WTC11 (cell line): ENCODE data around the gene STX8. TPM values are rescaled to one million over a fixed set of nuclear protein-coding genes. Genes with fewer than 3 reads are reported as not detected.

Source experiments
- ATAC-seq: fragments of 200-7000 bp; cut with Tn5 transposase; 2 replicates; pipeline ENCODE4 v1.10.0; 2021; ENCODE audit warnings: mild to moderate bottlenecking, moderate library complexity
- CTCF ChIA-PET: fragments of 300-600 bp; sonication (Branson Sonifier 250); formaldehyde crosslinking; loops from one replicate; lab custom pipeline; 2021; ENCODE audit warnings: antibody characterized with exemption; lab: Charles Lee
- POLR2A ChIA-PET: fragments of 350-600 bp; sonication (Branson Sonifier 250); formaldehyde crosslinking; loops from one replicate; lab custom pipeline; 2021; ENCODE audit warnings: antibody characterized with exemption; lab: Charles Lee
- DNase-seq: peaks from one replicate; pipeline ENCODE4 v3.0.0; 2021; ENCODE audit warnings: low spot score
- H3K27ac Mint-ChIP-seq: 2 replicates; pipeline ENCODE4 v1.8.0; 2021; ENCODE audit warnings: mixed read lengths
- H3K27me3 Mint-ChIP-seq: 2 replicates; pipeline ENCODE4 v1.8.0; 2021; ENCODE audit warnings: low read depth, mild to moderate bottlenecking, moderate library complexity, mixed read lengths
- H3K36me3 Mint-ChIP-seq: 2 replicates; pipeline ENCODE4 v1.8.0; 2021; ENCODE audit warnings: mixed read lengths
- H3K4me1 Mint-ChIP-seq: 2 replicates; pipeline ENCODE4 v1.8.0; 2022; ENCODE audit warnings: mixed read lengths
- H3K4me3 Mint-ChIP-seq: 2 replicates; pipeline ENCODE4 v1.8.0; 2021; ENCODE audit warnings: mild to moderate bottlenecking, moderate library complexity, mixed read lengths
- H3K9me3 Mint-ChIP-seq: 2 replicates; pipeline ENCODE4 v1.8.0; 2021; ENCODE audit warnings: mixed read lengths
- ELF4 ChIP-seq: sonication (generic); formaldehyde crosslinking; IDR thresholded peaks from 2 replicates; pipeline ENCODE4 v1.8.1; 2022; ENCODE audit warnings: low read depth, mild to moderate bottlenecking, moderate library complexity, missing genetic modification reagents
- FOXJ3 ChIP-seq: sonication (generic); formaldehyde crosslinking; IDR thresholded peaks from 2 replicates; pipeline ENCODE4 v1.9.0; 2021; ENCODE audit warnings: missing genetic modification reagents, mild to moderate bottlenecking, borderline replicate concordance
- FOXK1 ChIP-seq: sonication (generic); formaldehyde crosslinking; IDR thresholded peaks from 2 replicates; pipeline ENCODE4 v1.8.0; 2022; ENCODE audit warnings: mild to moderate bottlenecking, moderate library complexity, missing genetic modification reagents
- FOXP1 ChIP-seq: sonication (generic); formaldehyde crosslinking; IDR thresholded peaks from 2 replicates; pipeline ENCODE4 v1.8.0; 2022; ENCODE audit warnings: missing genetic modification reagents, mild to moderate bottlenecking, moderate library complexity, borderline replicate concordance
- GRHL2 ChIP-seq: fragments of 250-450 bp; sonication (Bioruptor Pico); IDR thresholded peaks from 2 replicates; pipeline ENCODE4 v1.8.0; 2022; ENCODE audit warnings: mild to moderate bottlenecking, moderate library complexity; ENCODE audit not compliant: insufficient replicate concordance, severe bottlenecking
- GTF2I ChIP-seq: fragments of 250-450 bp; sonication (Bioruptor Pico); conservative IDR thresholded peaks from 2 replicates; pipeline ENCODE4 v1.4.0; 2021; ENCODE audit warnings: mild to moderate bottlenecking
- HMGA2 ChIP-seq: fragments of 250-450 bp; sonication (Bioruptor Pico); IDR thresholded peaks from 2 replicates; pipeline ENCODE4 v1.4.0; 2021; ENCODE audit warnings: mild to moderate bottlenecking, moderate library complexity
- KAT7 ChIP-seq: sonication (generic); formaldehyde crosslinking; IDR thresholded peaks from 2 replicates; pipeline ENCODE4 v1.8.1; 2023; ENCODE audit warnings: missing genetic modification reagents, mild to moderate bottlenecking, borderline replicate concordance
- MXD4 ChIP-seq: fragments of 250-450 bp; sonication (Bioruptor Pico); IDR thresholded peaks from 2 replicates; pipeline ENCODE4 v1.8.0; 2021; ENCODE audit warnings: mild to moderate bottlenecking, moderate library complexity, borderline replicate concordance
- NFE2L1 ChIP-seq: sonication (generic); formaldehyde crosslinking; IDR thresholded peaks from 2 replicates; pipeline ENCODE4 v1.8.1; 2023; ENCODE audit warnings: missing genetic modification reagents
- NFYB ChIP-seq: sonication (generic); formaldehyde crosslinking; conservative IDR thresholded peaks from 2 replicates; pipeline ENCODE4 v1.8.0; 2022; ENCODE audit warnings: low read depth, missing genetic modification reagents
- NR1H2 ChIP-seq: sonication (generic); formaldehyde crosslinking; IDR thresholded peaks from 2 replicates; pipeline ENCODE4 v1.9.0; 2021; ENCODE audit warnings: mild to moderate bottlenecking, moderate library complexity, missing genetic modification reagents
- NR2C2 ChIP-seq: sonication (generic); formaldehyde crosslinking; IDR thresholded peaks from 2 replicates; pipeline ENCODE4 v1.8.0; 2022; ENCODE audit warnings: mild to moderate bottlenecking, missing genetic modification reagents
- NR3C1 ChIP-seq: sonication (generic); formaldehyde crosslinking; conservative IDR thresholded peaks from 2 replicates; pipeline ENCODE4 v1.8.1; 2023; ENCODE audit warnings: low read depth, mild to moderate bottlenecking, missing genetic modification reagents
- PRRX2 ChIP-seq: fragments of 250-450 bp; sonication (Bioruptor Pico); IDR thresholded peaks from 2 replicates; pipeline ENCODE4 v1.8.0; 2021; ENCODE audit warnings: mild to moderate bottlenecking
- RORB ChIP-seq: fragments of 250-450 bp; sonication (Bioruptor Pico); IDR thresholded peaks from 2 replicates; pipeline ENCODE4 v1.9.0; 2021; ENCODE audit warnings: mild to moderate bottlenecking
- SMAD3 ChIP-seq: sonication (generic); formaldehyde crosslinking; IDR thresholded peaks from 2 replicates; pipeline ENCODE4 v1.8.0; 2022; ENCODE audit warnings: missing genetic modification reagents, mild to moderate bottlenecking, borderline replicate concordance
- TCF7 ChIP-seq: sonication (generic); formaldehyde crosslinking; IDR thresholded peaks from 2 replicates; pipeline ENCODE4 v1.8.0; 2022; ENCODE audit warnings: mild to moderate bottlenecking, low read depth, missing genetic modification reagents, moderate library complexity
- ZNF232 ChIP-seq: sonication (generic); formaldehyde crosslinking; IDR thresholded peaks from 2 replicates; pipeline ENCODE4 v1.8.0; 2022; ENCODE audit warnings: mild to moderate bottlenecking, missing genetic modification reagents
- ZNF263 ChIP-seq: sonication (generic); formaldehyde crosslinking; IDR thresholded peaks from 2 replicates; pipeline ENCODE4 v1.8.1; 2022; ENCODE audit warnings: low read depth, mild to moderate bottlenecking, moderate library complexity, missing genetic modification reagents
- ZNF423 ChIP-seq: fragments of 250-450 bp; sonication (Bioruptor Pico); IDR thresholded peaks from 2 replicates; pipeline ENCODE4 v2.1.2; 2022; ENCODE audit warnings: mild to moderate bottlenecking, moderate library complexity
- ZNF671 ChIP-seq: fragments of 250-450 bp; sonication (Bioruptor Pico); IDR thresholded peaks from 2 replicates; pipeline ENCODE4 v1.8.0; 2021; ENCODE audit warnings: mild to moderate bottlenecking
- total RNA-seq: library from RNA; stranded (reverse); gene quantifications from 3 replicates; pipeline ENCODE4 v1.2.3, GENCODE V29; 2021
- TF ChIP-seq, protein P1 (sequence below): sonication (generic); formaldehyde crosslinking; conservative IDR thresholded peaks from 2 replicates; pipeline ENCODE4 v1.8.1; 2023; ENCODE audit warnings: mild to moderate bottlenecking, low read depth, missing genetic modification reagents, moderate library complexity
- TF ChIP-seq, protein P2 (sequence below): sonication (generic); formaldehyde crosslinking; IDR thresholded peaks from 2 replicates; pipeline ENCODE4 v1.8.1; 2022; ENCODE audit warnings: mild to moderate bottlenecking, moderate library complexity, missing genetic modification reagents
- TF ChIP-seq, protein P3 (sequence below): sonication (generic); formaldehyde crosslinking; IDR thresholded peaks from 2 replicates; pipeline ENCODE4 v1.8.0; 2022; ENCODE audit warnings: missing genetic modification reagents
- TF ChIP-seq, protein P4 (sequence below): sonication (generic); formaldehyde crosslinking; IDR thresholded peaks from 2 replicates; pipeline ENCODE4 v1.8.1; 2023; ENCODE audit warnings: mild to moderate bottlenecking, missing genetic modification reagents, borderline replicate concordance
- TF ChIP-seq, protein P5 (sequence below): sonication (generic); formaldehyde crosslinking; conservative IDR thresholded peaks from 2 replicates; pipeline ENCODE4 v1.8.1; 2022; ENCODE audit warnings: mild to moderate bottlenecking, missing genetic modification reagents

STX8 gene
- total RNA-seq, 1 experiment from 2014 or later = 39.9 TPM

DNA sequence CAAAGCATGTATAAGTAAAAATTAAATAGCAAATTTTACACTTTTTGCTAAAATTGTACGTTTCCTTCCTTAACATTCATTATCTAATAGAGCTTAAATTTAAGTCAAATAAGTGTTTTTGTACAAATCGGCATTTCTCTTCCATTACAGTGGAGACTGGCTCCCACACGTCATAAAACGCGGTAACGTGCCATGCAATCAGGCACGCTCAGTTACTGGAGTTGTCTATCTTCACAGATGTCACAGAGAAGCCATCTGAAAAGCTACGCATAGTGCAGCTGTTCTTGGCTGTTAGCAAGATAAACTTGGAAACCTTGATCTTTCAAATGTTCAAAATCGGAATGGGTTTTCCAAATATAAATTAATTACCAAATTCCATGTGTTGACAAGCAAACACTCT lies 165.3 kb downstream of the STX8 start:
- ATAC-seq (no peak), DNase-seq (no peak)
- CTCF ChIA-PET = no interaction called here
- no peaks in the 10 kb centered on the region for H3K36me3 Mint-ChIP-seq
- POLR2A ChIA-PET = no interaction called here
- H3K27me3 Mint-ChIP-seq = no peaks in the 10 kb centered on the region
- H3K4me1 Mint-ChIP-seq = peaks cover 28% of the 10 kb centered on the region
- no peak overlapping the region for H3K4me3 Mint-ChIP-seq
- H3K27ac Mint-ChIP-seq = no peak overlapping the region
- no peak for TF ChIP-seq ZNF232 (CRISPR knock-in tag)
- no peak for TF ChIP-seq FOXK1
- no peak for TF ChIP-seq SMAD3 (CRISPR knock-in tag)
- TF ChIP-seq ZNF671 (CRISPR knock-in tag) = no peak
- no peak for TF ChIP-seq NR1H2 (CRISPR knock-in tag)
- TF ChIP-seq RORB (CRISPR knock-in tag) = no peak
- TF ChIP-seq TCF7 (CRISPR knock-in tag) = no peak
- no peak for TF ChIP-seq HMGA2 (CRISPR knock-in tag)
- TF ChIP-seq MXD4 (CRISPR knock-in tag) = no peak
- TF ChIP-seq GRHL2 = no peak
- no peak for TF ChIP-seq ZNF263
- TF ChIP-seq, protein P1, sequence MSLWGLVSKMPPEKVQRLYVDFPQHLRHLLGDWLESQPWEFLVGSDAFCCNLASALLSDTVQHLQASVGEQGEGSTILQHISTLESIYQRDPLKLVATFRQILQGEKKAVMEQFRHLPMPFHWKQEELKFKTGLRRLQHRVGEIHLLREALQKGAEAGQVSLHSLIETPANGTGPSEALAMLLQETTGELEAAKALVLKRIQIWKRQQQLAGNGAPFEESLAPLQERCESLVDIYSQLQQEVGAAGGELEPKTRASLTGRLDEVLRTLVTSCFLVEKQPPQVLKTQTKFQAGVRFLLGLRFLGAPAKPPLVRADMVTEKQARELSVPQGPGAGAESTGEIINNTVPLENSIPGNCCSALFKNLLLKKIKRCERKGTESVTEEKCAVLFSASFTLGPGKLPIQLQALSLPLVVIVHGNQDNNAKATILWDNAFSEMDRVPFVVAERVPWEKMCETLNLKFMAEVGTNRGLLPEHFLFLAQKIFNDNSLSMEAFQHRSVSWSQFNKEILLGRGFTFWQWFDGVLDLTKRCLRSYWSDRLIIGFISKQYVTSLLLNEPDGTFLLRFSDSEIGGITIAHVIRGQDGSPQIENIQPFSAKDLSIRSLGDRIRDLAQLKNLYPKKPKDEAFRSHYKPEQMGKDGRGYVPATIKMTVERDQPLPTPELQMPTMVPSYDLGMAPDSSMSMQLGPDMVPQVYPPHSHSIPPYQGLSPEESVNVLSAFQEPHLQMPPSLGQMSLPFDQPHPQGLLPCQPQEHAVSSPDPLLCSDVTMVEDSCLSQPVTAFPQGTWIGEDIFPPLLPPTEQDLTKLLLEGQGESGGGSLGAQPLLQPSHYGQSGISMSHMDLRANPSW (CRISPR knock-in tag) = no peak
- TF ChIP-seq, protein P2, sequence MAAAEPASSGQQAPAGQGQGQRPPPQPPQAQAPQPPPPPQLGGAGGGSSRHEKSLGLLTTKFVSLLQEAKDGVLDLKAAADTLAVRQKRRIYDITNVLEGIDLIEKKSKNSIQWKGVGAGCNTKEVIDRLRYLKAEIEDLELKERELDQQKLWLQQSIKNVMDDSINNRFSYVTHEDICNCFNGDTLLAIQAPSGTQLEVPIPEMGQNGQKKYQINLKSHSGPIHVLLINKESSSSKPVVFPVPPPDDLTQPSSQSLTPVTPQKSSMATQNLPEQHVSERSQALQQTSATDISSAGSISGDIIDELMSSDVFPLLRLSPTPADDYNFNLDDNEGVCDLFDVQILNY (CRISPR knock-in tag) = no peak
- TF ChIP-seq NFYB (CRISPR knock-in tag) = no peak
- no peak for TF ChIP-seq ZNF423
- no peak for TF ChIP-seq ELF4 (CRISPR knock-in tag)
- TF ChIP-seq, protein P3, sequence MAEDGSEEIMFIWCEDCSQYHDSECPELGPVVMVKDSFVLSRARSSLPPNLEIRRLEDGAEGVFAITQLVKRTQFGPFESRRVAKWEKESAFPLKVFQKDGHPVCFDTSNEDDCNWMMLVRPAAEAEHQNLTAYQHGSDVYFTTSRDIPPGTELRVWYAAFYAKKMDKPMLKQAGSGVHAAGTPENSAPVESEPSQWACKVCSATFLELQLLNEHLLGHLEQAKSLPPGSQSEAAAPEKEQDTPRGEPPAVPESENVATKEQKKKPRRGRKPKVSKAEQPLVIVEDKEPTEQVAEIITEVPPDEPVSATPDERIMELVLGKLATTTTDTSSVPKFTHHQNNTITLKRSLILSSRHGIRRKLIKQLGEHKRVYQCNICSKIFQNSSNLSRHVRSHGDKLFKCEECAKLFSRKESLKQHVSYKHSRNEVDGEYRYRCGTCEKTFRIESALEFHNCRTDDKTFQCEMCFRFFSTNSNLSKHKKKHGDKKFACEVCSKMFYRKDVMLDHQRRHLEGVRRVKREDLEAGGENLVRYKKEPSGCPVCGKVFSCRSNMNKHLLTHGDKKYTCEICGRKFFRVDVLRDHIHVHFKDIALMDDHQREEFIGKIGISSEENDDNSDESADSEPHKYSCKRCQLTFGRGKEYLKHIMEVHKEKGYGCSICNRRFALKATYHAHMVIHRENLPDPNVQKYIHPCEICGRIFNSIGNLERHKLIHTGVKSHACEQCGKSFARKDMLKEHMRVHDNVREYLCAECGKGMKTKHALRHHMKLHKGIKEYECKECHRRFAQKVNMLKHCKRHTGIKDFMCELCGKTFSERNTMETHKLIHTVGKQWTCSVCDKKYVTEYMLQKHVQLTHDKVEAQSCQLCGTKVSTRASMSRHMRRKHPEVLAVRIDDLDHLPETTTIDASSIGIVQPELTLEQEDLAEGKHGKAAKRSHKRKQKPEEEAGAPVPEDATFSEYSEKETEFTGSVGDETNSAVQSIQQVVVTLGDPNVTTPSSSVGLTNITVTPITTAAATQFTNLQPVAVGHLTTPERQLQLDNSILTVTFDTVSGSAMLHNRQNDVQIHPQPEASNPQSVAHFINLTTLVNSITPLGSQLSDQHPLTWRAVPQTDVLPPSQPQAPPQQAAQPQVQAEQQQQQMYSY (CRISPR knock-in tag) = no peak
- H3K9me3 Mint-ChIP-seq = peaks cover 3% of the 10 kb centered on the region

DNA sequence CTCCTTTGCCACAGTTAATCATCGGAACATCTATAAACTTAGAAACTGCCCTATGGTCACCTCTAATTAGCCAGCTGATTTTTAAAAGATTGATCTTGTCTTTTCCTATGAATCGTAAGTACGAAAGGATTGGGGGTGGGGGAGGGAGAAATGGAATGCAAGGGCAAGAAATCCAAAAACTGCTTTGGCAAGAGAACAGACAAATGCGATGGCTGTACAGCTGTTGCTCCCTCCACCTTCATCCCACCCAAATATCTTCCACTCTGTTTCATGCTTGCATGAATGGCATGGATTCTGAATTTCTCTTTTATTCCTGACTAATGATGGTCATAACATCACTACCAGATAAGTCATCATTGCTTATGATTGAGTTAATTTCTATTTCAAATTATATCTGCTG lies 165.7 kb downstream of the STX8 start:
- Mint-ChIP-seq H3K9me3 (no peaks in the 10 kb centered on the region; the same call in 1 of the 2 replicates), H3K4me1 (peaks cover 28% of the 10 kb centered on the region), H3K4me3 (no peak overlapping the region), H3K36me3 (no peaks in the 10 kb centered on the region), H3K27ac (no peak overlapping the region), H3K27me3 (no peaks in the 10 kb centered on the region)
- ATAC-seq (no peak), DNase-seq (no peak)
- CTCF ChIA-PET = no interaction called here
- POLR2A ChIA-PET = no interaction called here
- TF ChIP-seq RORB (CRISPR knock-in tag) (no peak), NR2C2 (CRISPR knock-in tag) (no peak), GTF2I (CRISPR knock-in tag) (no peak), FOXJ3 (no peak), FOXP1 (no peak), PRRX2 (no peak), NFE2L1 (no peak), KAT7 (CRISPR knock-in tag) (no peak), NR3C1 (no peak)
- TF ChIP-seq, protein P4, sequence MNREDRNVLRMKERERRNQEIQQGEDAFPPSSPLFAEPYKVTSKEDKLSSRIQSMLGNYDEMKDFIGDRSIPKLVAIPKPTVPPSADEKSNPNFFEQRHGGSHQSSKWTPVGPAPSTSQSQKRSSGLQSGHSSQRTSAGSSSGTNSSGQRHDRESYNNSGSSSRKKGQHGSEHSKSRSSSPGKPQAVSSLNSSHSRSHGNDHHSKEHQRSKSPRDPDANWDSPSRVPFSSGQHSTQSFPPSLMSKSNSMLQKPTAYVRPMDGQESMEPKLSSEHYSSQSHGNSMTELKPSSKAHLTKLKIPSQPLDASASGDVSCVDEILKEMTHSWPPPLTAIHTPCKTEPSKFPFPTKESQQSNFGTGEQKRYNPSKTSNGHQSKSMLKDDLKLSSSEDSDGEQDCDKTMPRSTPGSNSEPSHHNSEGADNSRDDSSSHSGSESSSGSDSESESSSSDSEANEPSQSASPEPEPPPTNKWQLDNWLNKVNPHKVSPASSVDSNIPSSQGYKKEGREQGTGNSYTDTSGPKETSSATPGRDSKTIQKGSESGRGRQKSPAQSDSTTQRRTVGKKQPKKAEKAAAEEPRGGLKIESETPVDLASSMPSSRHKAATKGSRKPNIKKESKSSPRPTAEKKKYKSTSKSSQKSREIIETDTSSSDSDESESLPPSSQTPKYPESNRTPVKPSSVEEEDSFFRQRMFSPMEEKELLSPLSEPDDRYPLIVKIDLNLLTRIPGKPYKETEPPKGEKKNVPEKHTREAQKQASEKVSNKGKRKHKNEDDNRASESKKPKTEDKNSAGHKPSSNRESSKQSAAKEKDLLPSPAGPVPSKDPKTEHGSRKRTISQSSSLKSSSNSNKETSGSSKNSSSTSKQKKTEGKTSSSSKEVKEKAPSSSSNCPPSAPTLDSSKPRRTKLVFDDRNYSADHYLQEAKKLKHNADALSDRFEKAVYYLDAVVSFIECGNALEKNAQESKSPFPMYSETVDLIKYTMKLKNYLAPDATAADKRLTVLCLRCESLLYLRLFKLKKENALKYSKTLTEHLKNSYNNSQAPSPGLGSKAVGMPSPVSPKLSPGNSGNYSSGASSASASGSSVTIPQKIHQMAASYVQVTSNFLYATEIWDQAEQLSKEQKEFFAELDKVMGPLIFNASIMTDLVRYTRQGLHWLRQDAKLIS = no peak
- TF ChIP-seq, protein P5, sequence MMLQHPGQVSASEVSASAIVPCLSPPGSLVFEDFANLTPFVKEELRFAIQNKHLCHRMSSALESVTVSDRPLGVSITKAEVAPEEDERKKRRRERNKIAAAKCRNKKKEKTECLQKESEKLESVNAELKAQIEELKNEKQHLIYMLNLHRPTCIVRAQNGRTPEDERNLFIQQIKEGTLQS (CRISPR knock-in tag) = no peak
